K562 treated with DMSO at 1 percent for 48 hours (cell line): ENCODE data around the gene ANKUB1. TPM values are rescaled to one million over a fixed set of nuclear protein-coding genes. Genes with fewer than 3 reads are reported as not detected.

Source experiments
- total RNA-seq: library from RNA; unstranded; fragments of 300-600 nt; gene quantifications from 2 replicates; pipeline ENCODE4 v1.2.3, GENCODE V29; 2022; ENCODE audit warnings: low replicate concordance; ENCODE audit errors: extremely low read depth

The ANKUB1 gene
- not detected in 2 replicates for total RNA-seq

DNA sequence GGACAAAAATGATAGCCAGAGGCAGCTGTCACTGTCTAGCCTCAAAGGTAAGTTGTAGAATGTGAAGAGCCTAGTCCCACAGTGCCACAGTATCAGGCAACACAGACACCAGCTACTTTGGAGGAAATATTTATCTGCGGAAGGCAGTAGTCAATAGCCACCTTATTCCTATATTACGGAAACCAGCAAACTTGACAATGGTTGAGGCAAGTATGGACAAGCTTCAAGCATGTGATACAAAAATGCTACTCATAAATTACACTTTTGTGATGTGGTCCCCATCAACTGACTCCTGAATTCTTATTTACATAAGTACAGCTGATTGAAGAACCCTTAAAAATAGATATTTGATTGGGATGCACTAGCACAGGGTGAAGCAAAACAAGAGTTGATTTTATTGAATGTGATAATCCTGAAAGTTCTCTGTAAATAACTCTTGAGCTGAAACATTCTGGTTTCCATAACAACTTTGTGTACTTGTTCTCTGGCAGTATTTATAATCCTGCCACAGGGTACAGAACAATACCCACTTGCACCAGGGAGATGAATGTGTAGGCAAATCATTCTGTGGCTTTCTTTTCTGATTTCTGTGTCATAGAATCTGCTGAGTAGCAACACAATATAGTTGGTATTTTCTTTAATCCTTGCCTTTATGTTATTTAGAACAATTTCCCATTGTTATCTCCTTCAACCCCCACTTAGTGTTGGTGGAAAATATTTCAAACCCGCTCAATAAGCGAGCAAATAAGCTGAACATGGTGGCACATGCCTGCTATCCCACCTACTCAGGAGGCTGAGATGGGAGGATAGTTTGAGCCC is at the start of gene ANKUB1:
Gene ANKUB1, minus strand, starts transcription at position 103 of the 819 bp plus-strand sequence. CDS start 188 bp downstream, outside the sequence.

DNA sequence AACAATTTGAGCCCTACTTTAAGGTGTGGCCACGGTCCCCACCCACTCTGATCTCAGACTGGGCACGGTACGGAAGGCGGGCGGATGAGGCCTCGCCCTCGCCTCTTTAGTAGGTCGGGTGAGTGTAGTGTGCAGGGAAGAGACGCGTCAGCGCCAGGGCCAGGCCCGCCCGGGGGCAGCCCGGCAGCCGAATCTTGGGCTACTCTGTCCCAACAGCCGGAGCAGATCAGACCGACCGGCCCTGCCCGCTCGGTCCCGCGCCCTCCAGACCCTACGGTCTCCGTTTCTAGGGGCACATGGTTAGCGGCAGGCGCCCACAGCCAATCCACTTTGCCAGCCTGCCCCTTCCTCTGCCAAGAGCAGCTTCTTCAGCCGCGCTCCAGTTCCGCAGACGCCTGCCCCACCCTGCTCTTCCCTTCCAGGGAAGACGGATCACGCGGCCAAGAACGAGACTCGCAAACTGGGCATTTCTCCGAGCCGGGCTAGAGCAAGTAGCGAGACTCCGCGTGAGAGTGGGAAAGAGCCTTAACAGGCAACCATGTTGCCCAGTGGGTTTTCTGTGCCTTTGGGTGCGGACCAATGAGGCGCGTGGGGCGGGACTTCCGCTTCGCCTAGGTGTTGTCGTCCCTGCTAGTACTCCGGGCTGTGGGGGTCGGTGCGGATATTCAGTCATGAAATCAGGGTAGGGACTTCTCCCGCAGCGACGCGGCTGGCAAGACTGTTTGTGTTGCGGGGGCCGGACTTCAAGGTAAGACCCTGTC is 20.4 kb upstream of the ANKUB1 start, which contains the start of gene RNF13:
Gene RNF13, plus strand, starts transcription at position 610 of the 761 bp plus-strand sequence. CDS start 32,812 bp downstream, outside the sequence.

GRCh38 chr3:149752051-149752787 is 40.1 kb downstream of the ANKUB1 start, which contains the start of gene COMMD2:
Gene COMMD2, minus strand, starts transcription at chr3:149752489. Its CDS starts 45 bp downstream, at chr3:149752444.

Other genes with a start within 250 kb of the ANKUB1 start
- gene WWTR1, start 134.5 kb downstream of the ANKUB1 start, total RNA-seq: not detected in 2 replicates
- gene COMMD2, start 40.1 kb downstream of the ANKUB1 start, total RNA-seq: not detected in 2 replicates
- not detected in 2 replicates for gene RNF13, start 20.7 kb upstream of the ANKUB1 start, total RNA-seq
- not detected in 2 replicates for gene PFN2, start 178.3 kb upstream of the ANKUB1 start, total RNA-seq